ENCODE results near the gene PCDHA6. TPM values are rescaled to one million over a fixed set of nuclear protein-coding genes. Genes with fewer than 3 reads are reported as not detected.

PCDHA6 gene
- total and polyA plus RNA-seq, 12 donors: 0.14 to 0.31 (median 0.18) TPM; not detected in 9

DNA sequence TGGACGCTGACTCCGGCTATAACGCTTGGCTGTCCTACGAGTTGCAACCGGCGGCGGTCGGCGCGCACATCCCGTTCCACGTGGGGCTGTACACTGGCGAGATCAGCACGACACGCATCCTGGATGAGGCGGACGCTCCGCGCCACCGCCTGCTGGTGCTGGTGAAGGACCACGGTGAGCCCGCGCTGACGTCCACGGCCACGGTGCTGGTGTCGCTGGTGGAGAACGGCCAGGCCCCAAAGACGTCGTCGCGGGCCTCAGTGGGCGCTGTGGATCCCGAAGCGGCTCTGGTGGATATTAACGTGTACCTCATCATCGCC lies 49.5 kb downstream of the PCDHA6 start:
- Histone ChIP-seq H3K27ac (no peak overlapping the region), H3K9me3 (peaks cover 0 to 64% (median 14%) of the 10 kb centered on the region in 11 donors), H3K4me1 (no peaks in the 10 kb centered on the region), H3K27me3 (peaks cover 0 to 99% (median 64%) of the 10 kb centered on the region in 7 donors), H3K36me3 (no peaks in the 10 kb centered on the region), H3K4me3 (no peak overlapping the region)
- 35 to 44% methylated on average over 37 of the region's 37 CpGs for WGBS, 2 donors
- ATAC-seq (no peak), DNase-seq (no peak)
- TF ChIP-seq, protein P1, sequence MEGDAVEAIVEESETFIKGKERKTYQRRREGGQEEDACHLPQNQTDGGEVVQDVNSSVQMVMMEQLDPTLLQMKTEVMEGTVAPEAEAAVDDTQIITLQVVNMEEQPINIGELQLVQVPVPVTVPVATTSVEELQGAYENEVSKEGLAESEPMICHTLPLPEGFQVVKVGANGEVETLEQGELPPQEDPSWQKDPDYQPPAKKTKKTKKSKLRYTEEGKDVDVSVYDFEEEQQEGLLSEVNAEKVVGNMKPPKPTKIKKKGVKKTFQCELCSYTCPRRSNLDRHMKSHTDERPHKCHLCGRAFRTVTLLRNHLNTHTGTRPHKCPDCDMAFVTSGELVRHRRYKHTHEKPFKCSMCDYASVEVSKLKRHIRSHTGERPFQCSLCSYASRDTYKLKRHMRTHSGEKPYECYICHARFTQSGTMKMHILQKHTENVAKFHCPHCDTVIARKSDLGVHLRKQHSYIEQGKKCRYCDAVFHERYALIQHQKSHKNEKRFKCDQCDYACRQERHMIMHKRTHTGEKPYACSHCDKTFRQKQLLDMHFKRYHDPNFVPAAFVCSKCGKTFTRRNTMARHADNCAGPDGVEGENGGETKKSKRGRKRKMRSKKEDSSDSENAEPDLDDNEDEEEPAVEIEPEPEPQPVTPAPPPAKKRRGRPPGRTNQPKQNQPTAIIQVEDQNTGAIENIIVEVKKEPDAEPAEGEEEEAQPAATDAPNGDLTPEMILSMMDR (IDR thresholded peaks at IDR 0.05): no peak
- intact Hi-C loops (cut with DNase I): no loop called here

Other genes with a start within 250 kb of the PCDHA6 start
- gene CD14, start 194.8 kb upstream of the PCDHA6 start, total RNA-seq: 100 to 1,000 TPM in 1 of 10 donors, 10 to 100 TPM in 9; 10.8 to 137 (median 20.3) TPM
- gene CD14, start 194.8 kb upstream of the PCDHA6 start, polyA plus RNA-seq: 10 to 100 TPM; 14.0 to 30.1 TPM
- 1 to 10 TPM; 1.6 to 5.2 (median 3.2) TPM for gene TMCO6, start 188.5 kb upstream of the PCDHA6 start, total RNA-seq
- gene TMCO6, start 188.5 kb upstream of the PCDHA6 start, polyA plus RNA-seq: 1 to 10 TPM; 6.2 to 7.9 TPM
- gene NDUFA2, start 180.3 kb upstream of the PCDHA6 start, total RNA-seq: 100 to 1,000 TPM in 9 of 10 donors, 10 to 100 TPM in 1; 96.8 to 150 (median 119) TPM
- 100 to 1,000 TPM; 291 to 569 TPM for gene NDUFA2, start 180.3 kb upstream of the PCDHA6 start, polyA plus RNA-seq
- 10 to 100 TPM; 67.5 to 88.5 (median 74.3) TPM for gene IK, start 180.1 kb upstream of the PCDHA6 start, total RNA-seq
- 10 to 100 TPM; 43.0 to 77.7 TPM for gene IK, start 180.1 kb upstream of the PCDHA6 start, polyA plus RNA-seq
- gene WDR55, start 163.1 kb upstream of the PCDHA6 start, total RNA-seq: 10 to 100 TPM; 10.5 to 14.5 (median 12.2) TPM
- gene WDR55, start 163.1 kb upstream of the PCDHA6 start, polyA plus RNA-seq: 10 to 100 TPM; 12.2 to 15.7 TPM
- under 1 TPM in 9 of 10 donors, not detected in 1; 0.17 to 0.60 (median 0.30) TPM for gene DND1, start 154.4 kb upstream of the PCDHA6 start, total RNA-seq
- gene DND1, start 154.4 kb upstream of the PCDHA6 start, polyA plus RNA-seq: 1 to 10 TPM in 1 of 2 donors, under 1 TPM in 1; 0.81 to 2.0 TPM
- 10 to 100 TPM; 30.3 to 41.8 (median 35.8) TPM for gene HARS1, start 136.6 kb upstream of the PCDHA6 start, total RNA-seq
- 10 to 100 TPM; 52.7 to 53.2 TPM for gene HARS1, start 136.6 kb upstream of the PCDHA6 start, polyA plus RNA-seq
- 10 to 100 TPM; 23.3 to 37.3 (median 30.0) TPM for gene HARS2, start 136.5 kb upstream of the PCDHA6 start, total RNA-seq
- gene HARS2, start 136.5 kb upstream of the PCDHA6 start, polyA plus RNA-seq: 10 to 100 TPM; 19.2 to 24.9 TPM
- 10 to 100 TPM; 27.9 to 41.4 (median 33.6) TPM for gene ZMAT2, start 127.5 kb upstream of the PCDHA6 start, total RNA-seq
- 10 to 100 TPM; 48.7 to 73.4 TPM for gene ZMAT2, start 127.5 kb upstream of the PCDHA6 start, polyA plus RNA-seq
- gene PCDHA1, start 41.8 kb upstream of the PCDHA6 start, total RNA-seq: under 1 TPM in 1 of 10 donors, not detected in 9; 0.09 TPM
- under 1 TPM in 1 of 2 donors, not detected in 1; 0.07 TPM for gene PCDHA1, start 41.8 kb upstream of the PCDHA6 start, polyA plus RNA-seq
- gene PCDHA2, start 33.1 kb upstream of the PCDHA6 start, total RNA-seq: under 1 TPM in 2 of 10 donors, not detected in 8; 0.07 to 0.17 TPM
- gene PCDHA2, start 33.1 kb upstream of the PCDHA6 start, polyA plus RNA-seq: not detected
- under 1 TPM in 6 of 10 donors, not detected in 4; 0.07 to 0.17 (median 0.11) TPM for gene PCDHA3, start 26.9 kb upstream of the PCDHA6 start, total RNA-seq
- under 1 TPM in 1 of 2 donors, not detected in 1; 0.03 TPM for gene PCDHA3, start 26.9 kb upstream of the PCDHA6 start, polyA plus RNA-seq
- under 1 TPM in 7 of 10 donors, not detected in 3; 0.07 to 0.21 (median 0.08) TPM for gene PCDHA4, start 20.9 kb upstream of the PCDHA6 start, total RNA-seq
- under 1 TPM in 1 of 2 donors, not detected in 1; 0.01 TPM for gene PCDHA4, start 20.9 kb upstream of the PCDHA6 start, polyA plus RNA-seq
- gene PCDHA5, start 6.3 kb upstream of the PCDHA6 start, total RNA-seq: under 1 TPM in 4 of 10 donors, not detected in 6; 0.07 to 0.11 (median 0.08) TPM
- not detected for gene PCDHA5, start 6.3 kb upstream of the PCDHA6 start, polyA plus RNA-seq
- under 1 TPM in 3 of 10 donors, not detected in 7; 0.07 to 0.15 (median 0.11) TPM for gene PCDHA7, start 6.3 kb downstream of the PCDHA6 start, total RNA-seq
- under 1 TPM in 1 of 2 donors, not detected in 1; 0.01 TPM for gene PCDHA7, start 6.3 kb downstream of the PCDHA6 start, polyA plus RNA-seq
- gene PCDHA8, start 13.2 kb downstream of the PCDHA6 start, total RNA-seq: under 1 TPM in 2 of 10 donors, not detected in 8; 0.04 to 0.13 TPM
- gene PCDHA8, start 13.2 kb downstream of the PCDHA6 start, polyA plus RNA-seq: not detected
- gene PCDHA9, start 20.4 kb downstream of the PCDHA6 start, total RNA-seq: under 1 TPM in 4 of 10 donors, not detected in 6; 0.05 to 0.15 (median 0.07) TPM
- gene PCDHA9, start 20.4 kb downstream of the PCDHA6 start, polyA plus RNA-seq: not detected
- gene PCDHA10, start 27.9 kb downstream of the PCDHA6 start, total RNA-seq: under 1 TPM in 7 of 10 donors, not detected in 3; 0.02 to 0.37 (median 0.07) TPM
- under 1 TPM in 1 of 2 donors, not detected in 1; under 0.01 TPM for gene PCDHA10, start 27.9 kb downstream of the PCDHA6 start, polyA plus RNA-seq
- gene PCDHA11, start 41.0 kb downstream of the PCDHA6 start, total RNA-seq: under 1 TPM in 1 of 10 donors, not detected in 9; 0.07 TPM
- gene PCDHA11, start 41.0 kb downstream of the PCDHA6 start, polyA plus RNA-seq: not detected
- gene PCDHA12, start 47.3 kb downstream of the PCDHA6 start, total RNA-seq: under 1 TPM in 1 of 10 donors, not detected in 9; 0.11 TPM
- gene PCDHA12, start 47.3 kb downstream of the PCDHA6 start, polyA plus RNA-seq: under 1 TPM in 1 of 2 donors, not detected in 1; 0.01 TPM
- not detected for gene PCDHA13, start 54.2 kb downstream of the PCDHA6 start, total RNA-seq
- not detected for gene PCDHA13, start 54.2 kb downstream of the PCDHA6 start, polyA plus RNA-seq
- gene PCDHAC1, start 98.3 kb downstream of the PCDHA6 start, total RNA-seq: under 1 TPM in 6 of 10 donors, not detected in 4; 0.05 to 0.18 (median 0.09) TPM
- not detected for gene PCDHAC1, start 98.3 kb downstream of the PCDHA6 start, polyA plus RNA-seq
- gene PCDHAC2, start 138.5 kb downstream of the PCDHA6 start, total RNA-seq: 1 to 10 TPM in 2 of 10 donors, under 1 TPM in 7, not detected in 1; 0.12 to 1.6 (median 0.34) TPM
- gene PCDHAC2, start 138.5 kb downstream of the PCDHA6 start, polyA plus RNA-seq: under 1 TPM in 1 of 2 donors, not detected in 1; 0.04 TPM
- gene PCDHB1, start 223.4 kb downstream of the PCDHA6 start, total RNA-seq: not detected
- gene PCDHB1, start 223.4 kb downstream of the PCDHA6 start, polyA plus RNA-seq: not detected